Activated T-cell treated with anti-CD3 and anti-CD28 coated beads, Interleukin-2, amount 50 U/mL, for 72 hours (primary cell): Measurements from ENCODE around the gene PHAF1. TPM values are rescaled to one million over a fixed set of nuclear protein-coding genes. Genes with fewer than 3 reads are reported as not detected.
"Not testable (repeated sequence)": the region's sequence is repeated elsewhere in the genome, so short reads cannot be mapped to it uniquely, and the experiment has no call there.

ENCODE experiments used
- ATAC-seq, 2 donors: fragments of 150-1000 bp; cut with Tn5 transposase; replicated peaks in 1 of 2; 2 replicates each; pipeline ENCODE4 v1.10.0; 2021; ENCODE audit warnings: moderate library complexity in 2 of 2, mild to moderate bottlenecking in 1 of 2
- DNase-seq, 2 donors: peaks; one replicate each; pipeline ENCODE4 v3.0.0; 2021 to 2022; ENCODE audit warnings: mixed read lengths in 1 of 2
- H3K27ac Mint-ChIP-seq: one replicate; pipeline ENCODE4 v1.8.0; 2022; ENCODE audit warnings: mild to moderate bottlenecking, moderate library complexity, mixed read lengths
- H3K27me3 Mint-ChIP-seq: one replicate; pipeline ENCODE4 v1.8.0; 2022; ENCODE audit warnings: low read depth, mixed read lengths
- H3K36me3 Mint-ChIP-seq, 2 donors: one replicate each; pipeline ENCODE4 v1.8.0; 2022; ENCODE audit warnings: mixed read lengths in 2 of 2, mild to moderate bottlenecking in 1 of 2; ENCODE audit not compliant: insufficient read depth in 2 of 2
- H3K4me1 Mint-ChIP-seq: one replicate; pipeline ENCODE4 v1.8.0; 2022; ENCODE audit warnings: low read depth, mixed read lengths
- H3K4me3 Mint-ChIP-seq, 2 donors: one replicate each; pipeline ENCODE4 v1.8.0; 2022; ENCODE audit warnings: mild to moderate bottlenecking in 2 of 2, mixed read lengths in 2 of 2, moderate library complexity in 2 of 2
- H3K9me3 Mint-ChIP-seq, 2 donors: one replicate each; pipeline ENCODE4 v1.8.0; 2022; ENCODE audit warnings: mixed read lengths in 2 of 2
- total RNA-seq, 2 donors: library from RNA; stranded (reverse); gene quantifications; one replicate each; pipeline ENCODE4 v1.2.3, GENCODE V29; 2022

Gene PHAF1
- total RNA-seq, 2 donors from 2014 or later, result 14.8 to 18.2 TPM

DNA sequence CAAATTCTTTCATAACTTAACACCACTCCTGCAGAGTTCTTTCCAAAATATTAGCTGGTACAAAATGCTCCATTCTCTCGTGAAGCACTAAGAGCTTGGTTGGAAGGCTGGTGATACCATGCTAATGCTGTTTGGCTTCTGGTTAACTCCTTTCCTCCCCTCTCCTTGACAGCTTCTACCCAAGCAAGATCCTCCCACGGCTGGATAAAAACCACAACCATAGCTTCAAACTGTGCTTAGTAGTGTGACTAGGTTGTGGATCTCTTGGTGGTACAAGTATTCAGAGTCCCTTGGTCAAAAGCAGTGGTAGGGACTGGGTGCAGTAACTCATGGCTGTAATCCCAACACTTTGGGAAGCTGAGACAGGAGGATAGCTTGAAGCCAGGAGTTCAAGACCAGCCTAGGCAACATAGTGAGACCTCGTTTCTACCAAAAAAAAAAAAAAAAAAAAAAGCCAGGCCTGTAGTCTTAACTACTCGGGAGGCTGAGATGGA, 2.3 kb downstream of the PHAF1 start:
- Mint-ChIP-seq H3K27me3 (no peaks in the 10 kb centered on the region), H3K4me3 (no peak overlapping the region), H3K9me3 (no peaks in the 10 kb centered on the region), H3K36me3 (peaks cover 0 to 1% of the 10 kb centered on the region in 2 donors), H3K4me1 (peaks cover 42% of the 10 kb centered on the region), H3K27ac (peak overlapping the region; percentile 84)
- no peak for DNase-seq
- ATAC-seq, result no peak

DNA sequence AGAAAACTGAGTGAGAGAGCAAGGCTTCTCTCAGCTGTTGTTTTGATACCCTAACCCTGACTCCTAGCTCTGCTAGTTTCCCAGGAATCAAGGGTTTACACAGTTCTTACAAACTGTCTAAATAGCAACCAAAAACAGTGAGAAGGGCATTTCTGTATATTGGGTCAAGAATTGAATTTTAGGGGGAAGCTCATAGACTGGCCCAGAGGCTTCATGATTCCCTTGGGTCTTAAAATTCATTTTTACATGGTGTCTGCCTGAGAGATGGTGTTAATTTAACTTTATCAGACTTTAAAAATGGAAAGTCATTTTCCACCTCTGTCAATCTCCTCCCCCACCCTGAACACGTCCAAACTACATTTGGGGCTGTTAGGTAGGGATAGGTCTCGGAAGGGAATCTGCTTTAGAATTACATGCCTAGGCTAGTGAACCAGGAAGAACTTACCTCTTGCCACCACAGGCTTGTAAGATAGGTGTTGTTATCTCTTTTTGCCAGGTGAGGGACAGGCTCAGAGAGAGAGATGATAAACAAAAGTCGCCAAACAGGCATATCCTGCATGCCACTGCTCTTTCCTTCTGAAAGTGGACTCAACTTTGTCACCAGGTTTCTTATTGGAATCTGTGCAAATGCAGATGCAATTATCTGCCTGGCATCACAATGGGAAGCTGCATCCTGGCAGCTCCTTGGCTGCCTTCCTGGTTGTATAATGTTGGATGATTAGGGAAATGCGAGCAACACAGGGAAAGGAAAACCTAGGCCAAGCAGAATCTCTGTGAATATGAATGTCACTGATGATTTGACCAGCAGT, 3.1 kb downstream of the PHAF1 start:
- Mint-ChIP-seq H3K4me3 (no peak overlapping the region), H3K27ac (no peak overlapping the region)

DNA sequence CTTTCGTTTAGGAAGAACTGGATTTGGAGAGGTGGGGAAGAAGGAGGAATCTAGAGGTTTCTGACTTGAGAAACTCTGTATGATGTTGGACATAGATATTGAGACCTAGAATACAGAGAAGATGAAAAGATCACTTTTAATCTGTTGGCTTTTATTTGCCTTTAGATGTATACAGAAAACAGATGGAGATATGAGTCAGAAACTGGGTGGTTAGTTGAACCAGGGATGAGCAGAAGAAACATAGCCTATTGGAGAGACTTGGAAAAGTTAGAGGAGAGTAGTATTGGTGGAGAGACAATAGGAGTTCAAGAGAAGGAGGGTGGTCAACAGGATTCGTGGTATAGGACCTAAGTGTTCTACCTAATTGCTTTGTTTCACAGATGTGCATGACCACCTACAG, 5.1 kb downstream of the PHAF1 start:
- H3K27me3 Mint-ChIP-seq, result no peaks in the 10 kb centered on the region
- H3K4me3 Mint-ChIP-seq, result no peak overlapping the region
- H3K36me3 Mint-ChIP-seq, result peaks cover 0 to 1% of the 10 kb centered on the region in 2 donors
- ATAC-seq (no peak), DNase-seq (no peak)
- H3K9me3 Mint-ChIP-seq, result no peaks in the 10 kb centered on the region
- no peak overlapping the region for H3K27ac Mint-ChIP-seq
- peaks cover 36% of the 10 kb centered on the region for H3K4me1 Mint-ChIP-seq

More for the DNA sequence above, 3.1 kb downstream of the PHAF1 start:
- ATAC-seq (no peak), DNase-seq (no peak)
- no peaks in the 10 kb centered on the region for H3K27me3 Mint-ChIP-seq
- H3K4me1 Mint-ChIP-seq, result peaks cover 42% of the 10 kb centered on the region
- H3K36me3 Mint-ChIP-seq, result peaks cover 0 to 1% of the 10 kb centered on the region in 2 donors
- no peaks in the 10 kb centered on the region for H3K9me3 Mint-ChIP-seq

DNA sequence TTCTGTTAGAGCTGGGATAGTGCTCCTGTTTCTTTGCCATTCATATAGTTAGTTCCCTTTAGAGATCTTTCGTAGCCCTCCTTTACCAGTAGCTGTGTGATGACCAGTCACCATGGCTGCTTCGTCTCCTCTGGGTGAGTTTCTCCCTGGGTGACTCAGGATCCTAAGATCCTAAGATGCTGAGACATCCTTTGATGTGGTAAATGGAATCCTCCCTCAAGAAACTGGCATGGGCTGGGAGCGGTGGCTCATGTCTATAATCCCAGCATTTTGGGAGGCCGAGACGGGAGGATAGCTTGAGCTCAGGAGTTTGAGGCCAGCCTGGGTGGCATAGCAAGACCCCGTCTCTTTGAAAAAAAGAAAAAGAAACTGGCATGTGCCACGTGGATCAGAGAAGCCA, 5.9 kb downstream of the PHAF1 start:
- no peak overlapping the region for H3K4me3 Mint-ChIP-seq
- ATAC-seq (no peak), DNase-seq (no peak)
- H3K36me3 Mint-ChIP-seq, result peaks cover 0 to 1% of the 10 kb centered on the region in 2 donors
- H3K27me3 Mint-ChIP-seq, result no peaks in the 10 kb centered on the region
- H3K9me3 Mint-ChIP-seq, result no peaks in the 10 kb centered on the region
- peaks cover 35% of the 10 kb centered on the region for H3K4me1 Mint-ChIP-seq
- H3K27ac Mint-ChIP-seq, result no peak overlapping the region

DNA sequence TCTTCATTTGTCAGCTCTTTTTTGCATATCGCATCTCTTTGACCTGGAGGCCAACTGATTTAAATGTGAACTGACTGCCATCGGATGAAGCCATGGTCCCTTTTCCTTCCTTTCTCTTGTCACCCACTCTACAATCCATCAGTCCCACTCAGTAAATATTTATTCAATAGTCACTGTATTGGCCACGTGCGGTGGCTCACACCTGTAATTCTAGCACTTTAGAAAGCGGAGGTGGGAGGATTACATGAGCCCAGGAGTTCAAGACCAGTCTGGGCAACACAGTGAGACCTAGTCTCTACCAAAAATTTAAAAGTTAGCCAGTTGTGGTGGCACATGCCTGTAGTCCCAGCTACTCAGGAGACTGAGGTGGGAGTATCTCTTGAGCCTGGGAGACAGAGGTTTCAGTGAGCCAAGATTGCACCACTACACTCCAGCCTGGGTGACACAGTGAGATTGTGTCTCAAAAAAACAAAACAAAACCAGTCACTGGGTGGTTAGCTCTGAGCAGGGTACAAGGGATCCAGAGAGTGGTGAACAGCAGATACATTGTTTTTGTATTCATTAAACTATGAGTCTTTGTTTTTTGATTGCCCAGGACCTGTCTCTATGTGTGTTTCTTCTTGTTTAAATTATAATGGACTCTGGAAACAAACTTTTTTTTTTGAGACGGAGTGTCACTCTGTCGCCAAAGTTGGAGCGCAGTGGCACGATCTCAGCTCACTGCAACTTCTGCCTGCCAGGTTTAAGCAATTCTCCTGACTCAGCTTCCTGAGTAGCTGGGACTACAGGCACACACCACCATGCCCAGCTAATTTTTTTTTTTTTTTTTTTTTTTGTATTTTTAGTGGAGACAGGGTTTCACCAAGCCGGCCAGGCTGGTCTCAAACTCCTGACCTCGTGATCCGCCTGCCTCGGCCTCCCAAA, 6.9 kb downstream of the PHAF1 start:
- no peaks in the 10 kb centered on the region for H3K9me3 Mint-ChIP-seq
- no peak for DNase-seq
- ATAC-seq, result no peak
- H3K4me1 Mint-ChIP-seq, result peaks cover 25% of the 10 kb centered on the region
- peaks cover 0 to 1% of the 10 kb centered on the region in 2 donors for H3K36me3 Mint-ChIP-seq
- no peaks in the 10 kb centered on the region for H3K27me3 Mint-ChIP-seq
- no peak overlapping the region for H3K27ac Mint-ChIP-seq
- no peak overlapping the region for H3K4me3 Mint-ChIP-seq

DNA sequence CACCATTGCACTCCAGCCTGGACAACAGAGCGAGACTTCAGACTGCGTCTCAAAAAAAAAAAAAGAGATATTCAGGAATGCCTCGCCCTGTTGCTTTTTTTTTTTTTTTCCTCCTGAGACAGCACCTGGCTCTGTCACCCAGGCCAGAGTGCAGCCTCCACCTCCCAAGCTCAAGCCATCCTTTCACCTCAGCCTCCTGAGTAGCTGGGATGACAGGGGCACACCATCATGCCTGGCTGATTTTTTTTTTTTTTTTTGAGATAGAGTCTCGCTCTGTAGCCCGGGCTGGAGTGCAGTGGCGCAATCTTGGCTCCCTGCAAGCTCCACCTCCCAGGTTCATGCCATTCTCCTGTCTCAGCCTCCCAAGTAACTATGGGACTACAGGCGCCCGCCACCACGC, 8.0 kb downstream of the PHAF1 start:
- no peaks in the 10 kb centered on the region for H3K27me3 Mint-ChIP-seq
- no peak overlapping the region for H3K27ac Mint-ChIP-seq
- ATAC-seq (no peak), DNase-seq (no peak)
- no peaks in the 10 kb centered on the region for H3K9me3 Mint-ChIP-seq
- H3K4me1 Mint-ChIP-seq, result peaks cover 16% of the 10 kb centered on the region
- H3K36me3 Mint-ChIP-seq, result peaks cover 0 to 5% of the 10 kb centered on the region in 2 donors
- H3K4me3 Mint-ChIP-seq, result no peak overlapping the region

DNA sequence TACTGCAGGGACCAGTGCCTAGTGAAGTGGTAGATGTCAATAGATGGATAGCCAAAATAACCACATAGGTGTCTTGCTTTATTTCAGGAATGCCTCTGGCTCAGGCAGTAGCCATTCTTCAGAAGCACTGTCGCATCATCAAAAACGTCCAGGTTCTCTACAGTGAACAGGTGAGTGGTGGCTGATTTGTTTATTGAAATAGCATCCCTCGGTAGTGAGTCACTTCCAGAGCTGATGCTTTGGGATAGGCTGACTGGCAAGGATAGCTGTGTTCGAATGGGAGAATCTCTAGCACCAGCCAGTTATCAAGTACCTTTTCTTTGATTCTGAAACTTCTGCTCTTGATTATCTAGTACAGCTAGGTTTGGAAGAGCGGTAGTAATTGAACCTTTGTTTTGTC, 10.3 kb downstream of the PHAF1 start:
- no peak for ATAC-seq

DNA sequence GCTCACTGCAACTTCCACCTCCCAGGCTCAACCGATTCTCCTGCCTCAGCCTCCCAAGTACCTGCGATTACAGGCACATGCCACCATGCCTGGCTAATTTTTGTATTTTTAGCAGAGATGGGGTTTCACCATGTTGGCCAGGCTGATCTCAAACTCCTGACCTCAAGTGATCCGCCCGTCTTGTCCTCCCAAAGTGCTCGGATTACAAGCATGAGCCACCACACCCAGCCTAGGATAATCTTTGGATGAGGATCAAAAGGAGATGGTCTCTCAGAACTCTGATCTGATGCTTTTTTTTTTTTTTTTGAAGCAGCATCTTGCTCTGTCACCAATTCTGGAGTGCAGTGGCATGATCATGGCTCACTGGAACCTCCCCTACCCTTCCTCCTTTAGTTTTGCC, 13.1 kb downstream of the PHAF1 start:
- not testable (repeated sequence) for H3K27ac Mint-ChIP-seq, H3K27me3 Mint-ChIP-seq, ATAC-seq, H3K9me3 Mint-ChIP-seq, H3K4me3 Mint-ChIP-seq, H3K4me1 Mint-ChIP-seq, DNase-seq
- H3K36me3 Mint-ChIP-seq, result peaks cover 2 to 12% of the 10 kb centered on the region in 2 donors

More for the DNA sequence above, 10.3 kb downstream of the PHAF1 start:
- Mint-ChIP-seq H3K4me1 (peaks cover 4% of the 10 kb centered on the region), H3K36me3 (peaks cover 2 to 8% of the 10 kb centered on the region in 2 donors), H3K27ac (no peak overlapping the region), H3K4me3 (no peak overlapping the region), H3K27me3 (no peaks in the 10 kb centered on the region), H3K9me3 (no peaks in the 10 kb centered on the region)
- no peak for DNase-seq

DNA sequence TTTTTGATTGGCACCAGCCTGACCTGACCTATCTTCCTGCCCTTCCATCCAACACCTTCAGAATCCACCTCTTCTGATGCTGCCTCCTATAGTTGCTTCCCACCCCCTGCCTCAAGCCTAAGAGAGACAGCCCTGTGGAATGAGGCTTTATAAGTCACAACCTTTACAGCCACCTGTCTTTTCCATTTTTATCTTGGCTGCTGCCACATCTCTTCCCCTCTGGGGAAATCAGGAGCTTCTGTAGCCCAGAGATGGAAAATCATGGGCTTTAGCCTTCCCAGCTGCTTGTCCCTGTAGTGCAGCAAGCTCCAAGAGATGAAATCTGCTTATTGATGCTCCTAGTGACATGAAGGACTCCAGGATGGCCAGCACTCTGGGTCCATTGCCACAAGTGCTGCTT, 18.7 kb downstream of the PHAF1 start:
- Mint-ChIP-seq H3K27me3 (no peaks in the 10 kb centered on the region), H3K4me1 (peaks cover 5% of the 10 kb centered on the region), H3K36me3 (peaks cover 4 to 17% of the 10 kb centered on the region in 2 donors), H3K27ac (no peak overlapping the region), H3K4me3 (no peak overlapping the region), H3K9me3 (no peaks in the 10 kb centered on the region)
- ATAC-seq, result no peak
- DNase-seq, result no peak

DNA sequence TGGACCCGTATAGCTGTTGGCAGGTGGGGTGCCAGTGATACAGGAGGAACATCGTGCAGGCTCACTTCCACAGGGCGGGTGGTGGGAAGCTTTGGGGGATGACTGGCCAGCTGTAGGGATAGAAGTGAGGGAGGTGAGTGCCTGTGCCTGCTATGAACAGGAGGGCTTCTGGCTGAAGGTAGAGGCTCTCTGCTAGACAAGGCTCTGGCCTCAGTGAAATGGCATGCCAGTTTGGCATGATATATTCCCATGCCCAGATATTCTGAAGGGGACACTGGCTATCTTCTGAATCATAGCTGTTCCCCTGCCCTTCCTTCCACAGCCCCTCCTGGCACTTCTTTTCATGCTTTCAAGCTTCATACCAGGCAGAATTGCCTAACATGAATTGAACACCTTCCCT, 19.1 kb downstream of the PHAF1 start:
- DNase-seq (no peak), ATAC-seq (no peak)
- Mint-ChIP-seq H3K27ac (no peak overlapping the region), H3K9me3 (no peaks in the 10 kb centered on the region), H3K4me3 (no peak overlapping the region), H3K4me1 (peaks cover 5% of the 10 kb centered on the region), H3K27me3 (no peaks in the 10 kb centered on the region), H3K36me3 (peaks cover 2 to 15% of the 10 kb centered on the region in 2 donors)

DNA sequence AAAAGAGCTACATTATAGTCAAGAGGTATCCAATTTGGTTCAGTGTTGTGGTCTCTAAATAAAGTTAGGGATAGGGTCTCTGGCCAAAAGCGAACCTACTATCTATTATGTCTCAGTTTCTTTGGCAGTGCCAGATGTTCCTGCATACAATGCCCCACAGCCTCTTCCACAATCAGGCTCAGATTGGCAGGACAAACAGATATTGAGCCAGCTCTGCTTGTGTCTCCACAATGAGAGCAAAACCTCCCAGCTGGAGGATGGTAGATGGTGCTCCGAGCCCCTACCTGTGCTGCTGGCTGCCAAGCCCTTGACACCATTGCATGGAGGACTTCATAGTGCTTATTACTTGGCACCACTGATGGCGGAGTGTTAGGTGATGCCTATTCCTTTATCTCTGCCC, 19.7 kb downstream of the PHAF1 start:
- H3K9me3 Mint-ChIP-seq, result no peaks in the 10 kb centered on the region
- no peak overlapping the region for H3K4me3 Mint-ChIP-seq
- no peak for ATAC-seq
- DNase-seq, result no peak
- no peak overlapping the region for H3K27ac Mint-ChIP-seq
- no peaks in the 10 kb centered on the region for H3K27me3 Mint-ChIP-seq
- peaks cover 5% of the 10 kb centered on the region for H3K4me1 Mint-ChIP-seq
- peaks cover 4 to 17% of the 10 kb centered on the region in 2 donors for H3K36me3 Mint-ChIP-seq

DNA sequence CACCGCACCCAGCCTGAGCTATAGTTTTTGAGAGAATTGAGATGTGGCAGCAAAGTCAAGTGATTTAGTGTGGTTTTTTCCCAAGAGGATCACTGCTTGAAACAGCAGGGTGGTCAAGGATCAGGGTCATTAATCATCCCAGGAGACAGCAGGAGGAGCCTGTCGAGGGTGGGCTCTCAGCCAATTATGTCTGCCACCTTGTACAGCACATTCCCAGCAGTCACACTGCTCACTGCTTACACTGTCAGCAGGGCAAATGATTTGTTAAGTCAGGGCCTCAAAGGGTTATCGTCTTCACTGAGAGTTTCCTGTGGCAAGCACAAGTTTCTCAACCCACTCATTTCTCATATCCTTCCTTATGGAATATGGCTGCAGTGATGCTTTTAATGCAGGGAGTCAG, 27.9 kb downstream of the PHAF1 start:
- DNase-seq (no peak), ATAC-seq (no peak)
- no peak overlapping the region for H3K4me3 Mint-ChIP-seq
- H3K9me3 Mint-ChIP-seq, result no peaks in the 10 kb centered on the region
- H3K27me3 Mint-ChIP-seq, result no peaks in the 10 kb centered on the region
- peaks cover 14 to 17% of the 10 kb centered on the region in 2 donors for H3K36me3 Mint-ChIP-seq
- no peak overlapping the region for H3K27ac Mint-ChIP-seq
- H3K4me1 Mint-ChIP-seq, result no peaks in the 10 kb centered on the region

DNA sequence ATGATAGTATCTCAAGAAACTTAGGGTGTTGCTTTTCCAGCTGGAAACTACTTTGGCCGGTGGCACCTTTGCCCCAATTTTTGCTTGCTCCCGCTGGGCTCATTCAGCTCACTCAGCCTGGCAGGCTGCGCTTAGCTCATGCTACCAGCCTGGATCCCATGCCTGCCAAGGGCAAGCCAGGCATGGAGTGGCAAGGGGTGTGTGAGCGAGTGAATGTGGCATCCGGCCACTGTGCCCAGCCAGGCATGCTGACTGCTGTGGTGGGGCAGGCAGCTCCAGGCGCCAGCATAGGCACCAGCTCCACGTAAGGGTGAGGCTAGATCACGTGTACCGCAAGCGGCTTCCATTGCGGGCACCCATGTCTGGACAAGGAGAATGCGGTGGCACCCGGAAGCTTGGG, 31.6 kb downstream of the PHAF1 start:
- ATAC-seq (no peak), DNase-seq (no peak)
- H3K9me3 Mint-ChIP-seq, result no peaks in the 10 kb centered on the region
- H3K27me3 Mint-ChIP-seq, result no peaks in the 10 kb centered on the region
- H3K27ac Mint-ChIP-seq, result no peak overlapping the region
- H3K4me1 Mint-ChIP-seq, result no peaks in the 10 kb centered on the region
- no peak overlapping the region for H3K4me3 Mint-ChIP-seq
- H3K36me3 Mint-ChIP-seq, result peaks cover 11% of the 10 kb centered on the region in 2 donors
